MM.1S (cell line): Measurements from ENCODE around the gene ZNF581.

Source experiments
- EZH2 ChIP-seq: fragments of 300-600 bp; sonication (generic); optimal IDR thresholded peaks from 2 replicates; pipeline ENCODE3; 2017; ENCODE audit warnings: low read depth, mild to moderate bottlenecking, antibody characterized with exemption, low read length, mixed read lengths
- EZH2phosphoT487 ChIP-seq: fragments of 300-600 bp; sonication (generic); IDR thresholded peaks from 2 replicates; pipeline ENCODE4 v1.6.1; 2018; ENCODE audit warnings: antibody characterized with exemption, low read length
- TF ChIP-seq, protein P1 (sequence below): fragments of 300-600 bp; sonication (generic); IDR thresholded peaks from 2 replicates; pipeline ENCODE4 v1.5.1; 2016; ENCODE audit warnings: antibody characterized with exemption, low read length, mixed read lengths

DNA sequence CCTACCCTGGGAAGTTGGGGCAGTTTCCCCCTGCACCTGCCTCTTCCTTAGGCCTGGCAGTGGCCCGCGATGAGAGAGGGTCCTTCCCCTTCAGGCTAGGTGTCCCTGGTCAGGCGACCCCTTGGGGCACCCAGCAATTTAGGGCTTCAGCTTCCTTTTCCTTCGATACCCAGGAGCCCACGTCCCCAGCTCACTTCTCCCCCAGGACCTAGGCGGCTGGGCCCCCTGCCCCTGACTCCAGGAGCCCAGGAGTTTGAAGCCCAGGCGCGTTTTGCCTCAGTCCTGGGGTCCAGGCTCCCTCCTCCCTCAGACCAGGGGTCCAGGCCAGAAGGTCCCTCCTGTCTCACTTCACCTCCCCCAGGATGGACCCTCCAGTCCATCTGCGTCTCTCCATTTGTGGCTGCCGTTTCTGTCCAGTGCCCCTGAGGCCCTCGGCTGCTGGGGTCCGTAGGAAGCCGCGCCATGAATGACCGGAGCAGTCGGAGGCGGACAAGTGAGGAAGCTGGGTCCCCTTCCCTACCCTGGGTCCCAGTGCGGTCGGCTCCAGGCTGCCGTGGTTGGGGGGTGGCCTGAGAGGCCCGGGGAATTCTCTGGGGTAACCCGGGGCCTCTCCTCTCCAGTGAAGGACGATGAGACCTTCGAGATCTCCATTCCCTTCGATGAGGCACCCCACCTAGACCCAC is 5.3 kb downstream of the ZNF581 start:
- TF ChIP-seq, protein P1, sequence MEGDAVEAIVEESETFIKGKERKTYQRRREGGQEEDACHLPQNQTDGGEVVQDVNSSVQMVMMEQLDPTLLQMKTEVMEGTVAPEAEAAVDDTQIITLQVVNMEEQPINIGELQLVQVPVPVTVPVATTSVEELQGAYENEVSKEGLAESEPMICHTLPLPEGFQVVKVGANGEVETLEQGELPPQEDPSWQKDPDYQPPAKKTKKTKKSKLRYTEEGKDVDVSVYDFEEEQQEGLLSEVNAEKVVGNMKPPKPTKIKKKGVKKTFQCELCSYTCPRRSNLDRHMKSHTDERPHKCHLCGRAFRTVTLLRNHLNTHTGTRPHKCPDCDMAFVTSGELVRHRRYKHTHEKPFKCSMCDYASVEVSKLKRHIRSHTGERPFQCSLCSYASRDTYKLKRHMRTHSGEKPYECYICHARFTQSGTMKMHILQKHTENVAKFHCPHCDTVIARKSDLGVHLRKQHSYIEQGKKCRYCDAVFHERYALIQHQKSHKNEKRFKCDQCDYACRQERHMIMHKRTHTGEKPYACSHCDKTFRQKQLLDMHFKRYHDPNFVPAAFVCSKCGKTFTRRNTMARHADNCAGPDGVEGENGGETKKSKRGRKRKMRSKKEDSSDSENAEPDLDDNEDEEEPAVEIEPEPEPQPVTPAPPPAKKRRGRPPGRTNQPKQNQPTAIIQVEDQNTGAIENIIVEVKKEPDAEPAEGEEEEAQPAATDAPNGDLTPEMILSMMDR = no peak
- TF ChIP-seq EZH2 (no peak), EZH2phosphoT487 (no peak)
